Erythroblast (primary cell): ENCODE data around the gene ABR.

Experiments used
- GATA1 ChIP-seq: IDR thresholded peaks from 2 replicates; pipeline ENCODE4 v1.6.1; 2011; ENCODE audit warnings: low read depth, mild to moderate bottlenecking, control low read depth, low read length, moderate library complexity
- POLR2A ChIP-seq: IDR thresholded peaks from 2 replicates; pipeline ENCODE4 v1.6.1; 2011; ENCODE audit warnings: mild to moderate bottlenecking, low read length

DNA sequence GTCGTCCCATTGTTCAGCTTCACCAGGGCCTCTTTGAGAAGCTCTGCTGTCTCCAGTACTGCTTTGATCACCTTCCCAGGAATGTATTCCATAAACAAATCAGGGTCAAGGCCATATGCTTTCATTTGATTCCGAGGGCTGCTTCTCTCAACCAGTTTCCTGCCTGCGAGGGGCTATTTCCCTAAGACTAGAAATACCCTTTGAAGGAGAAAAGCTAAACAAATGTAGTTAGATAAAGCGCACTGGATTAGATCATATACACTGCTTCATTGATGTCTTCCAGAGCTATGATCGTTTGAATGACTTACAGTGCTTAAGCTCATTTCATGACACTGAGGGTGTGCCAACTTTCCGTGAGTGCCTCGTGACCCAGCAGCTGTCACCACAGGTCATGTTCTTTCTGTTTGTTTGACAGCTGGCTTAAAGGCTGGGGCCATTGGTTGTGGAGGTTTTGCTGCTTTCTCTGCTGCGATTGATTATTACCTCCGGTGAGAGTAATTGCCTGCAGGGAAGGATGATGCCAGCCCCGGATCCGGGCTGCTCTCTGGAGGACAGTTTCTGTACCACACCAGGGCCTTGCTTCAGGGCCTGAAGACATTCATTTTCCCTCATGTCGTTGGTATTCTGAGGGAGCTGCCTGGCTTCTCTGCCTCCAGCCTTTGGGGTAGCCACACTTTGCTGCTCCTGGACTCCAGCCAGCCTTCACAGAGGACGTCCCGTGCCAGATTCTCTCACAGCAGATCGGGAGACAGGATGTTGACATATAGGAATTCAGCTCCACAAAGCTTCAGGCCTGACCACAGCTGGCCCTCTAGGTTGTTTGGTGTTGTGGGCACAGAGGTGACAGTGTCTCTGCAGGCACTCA lies 179.0 kb downstream of the ABR start:
- TF ChIP-seq POLR2A: no peak
- no peak for TF ChIP-seq GATA1
